ENCODE data around the gene CHST11.

Gene CHST11

DNA sequence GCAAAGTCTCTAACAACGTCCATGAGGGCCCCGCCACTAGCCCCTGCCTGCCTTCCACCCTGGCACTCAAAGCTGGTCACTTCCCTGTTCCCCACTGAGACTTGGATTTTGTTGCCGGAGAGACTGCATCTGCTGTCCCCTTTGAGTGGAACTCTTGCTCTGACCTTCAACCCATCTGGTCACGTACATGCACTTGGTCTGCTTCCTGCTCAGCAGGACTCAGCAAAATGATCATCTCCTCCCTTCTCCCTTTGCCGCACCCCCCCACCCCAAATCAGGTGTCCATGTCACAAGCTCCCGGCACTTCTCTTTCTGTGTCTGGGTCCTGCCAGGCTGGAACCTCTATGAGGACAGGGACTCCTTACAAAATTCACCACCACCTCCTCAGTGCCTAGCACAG lies 180.9 kb downstream of the CHST11 start:
- no peak for DNase-seq

DNA sequence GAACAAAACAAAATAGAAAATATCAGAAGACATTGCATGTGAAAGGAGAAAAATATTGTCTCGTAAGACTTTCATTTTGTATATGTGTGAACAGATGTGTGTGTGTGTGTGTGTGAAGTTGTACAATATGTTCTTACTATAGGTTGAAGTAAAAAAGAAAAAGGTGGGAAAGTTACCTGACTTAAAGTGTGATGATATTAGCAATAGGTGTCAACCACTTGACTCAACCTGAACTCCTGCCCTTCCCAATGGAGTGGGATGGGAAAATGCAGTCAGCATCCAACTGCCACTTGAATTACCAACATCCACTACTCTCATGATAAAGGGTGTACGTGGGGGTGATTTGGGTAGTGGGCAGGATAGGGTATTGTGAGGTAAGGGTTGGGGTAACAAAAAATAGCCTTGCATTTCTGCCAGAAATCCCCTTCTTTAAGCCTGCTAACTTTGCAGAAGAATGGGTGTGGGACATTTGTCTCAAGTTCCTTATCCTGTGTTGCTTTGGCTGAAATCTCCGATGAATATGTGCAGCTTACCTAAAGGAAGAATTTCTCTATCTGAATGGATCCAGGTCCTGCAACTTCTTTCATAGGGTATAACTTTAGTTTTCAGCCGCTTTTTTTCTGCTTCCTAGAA lies 181.6 kb downstream of the CHST11 start:
- DNase-seq: no peak

DNA sequence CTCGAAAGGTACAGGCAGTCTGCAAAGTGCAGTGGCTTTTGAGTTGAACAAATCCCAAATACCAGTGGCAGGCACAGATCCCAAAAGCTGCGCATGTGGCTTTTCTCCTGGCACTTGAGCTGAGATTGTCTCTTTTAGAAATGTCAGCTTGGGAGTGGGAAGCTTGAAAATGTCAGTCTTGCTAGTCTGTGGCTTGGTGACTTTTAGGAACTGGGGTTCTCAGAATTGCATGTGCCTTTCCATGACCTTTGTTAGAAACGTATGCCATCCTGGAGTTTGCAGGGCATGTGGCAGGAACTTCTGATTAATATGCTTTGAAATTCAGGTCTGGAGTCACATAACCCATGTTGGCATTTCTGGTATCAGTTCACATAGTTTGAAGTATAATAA lies 182.1 kb downstream of the CHST11 start:
- DNase-seq: no peak

DNA sequence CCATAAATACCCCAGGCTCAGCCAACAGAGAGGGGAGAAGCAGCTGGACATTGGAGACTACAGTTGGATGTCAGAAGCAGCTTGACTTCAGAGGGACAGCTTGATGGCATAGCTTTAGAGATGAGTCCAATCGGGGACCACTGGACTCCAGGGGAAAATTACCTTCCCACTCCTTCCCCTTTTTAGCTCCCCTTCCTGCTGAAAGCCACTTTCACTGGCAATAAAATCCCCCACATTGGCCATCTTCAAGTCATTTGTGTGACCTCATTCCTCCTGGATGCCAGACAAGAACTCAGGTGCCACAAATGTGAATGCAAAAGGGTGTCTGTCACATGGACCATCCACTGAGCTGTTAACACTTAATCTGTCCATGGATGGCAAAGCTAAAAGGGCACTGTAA lies 184.2 kb downstream of the CHST11 start:
- DNase-seq: no peak

DNA sequence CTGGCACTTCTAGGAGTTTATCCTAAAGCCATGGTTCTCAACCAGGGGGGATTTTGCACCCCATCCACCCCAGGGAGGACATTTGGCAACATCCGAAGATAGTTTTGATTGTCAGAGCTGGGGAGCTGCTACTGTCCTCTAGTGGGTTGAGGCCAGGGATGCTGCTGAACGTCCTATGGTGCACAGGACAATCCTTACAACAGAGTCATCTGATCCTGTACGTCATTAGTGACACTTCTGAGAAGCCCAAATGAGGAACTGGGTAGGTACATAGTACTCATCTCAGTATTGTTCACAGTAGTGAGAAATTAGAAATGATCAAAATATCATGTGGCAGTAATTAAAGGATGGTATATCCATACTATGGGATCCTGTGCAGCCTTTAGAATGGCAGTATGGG lies 185.1 kb downstream of the CHST11 start:
- no peak for DNase-seq

DNA sequence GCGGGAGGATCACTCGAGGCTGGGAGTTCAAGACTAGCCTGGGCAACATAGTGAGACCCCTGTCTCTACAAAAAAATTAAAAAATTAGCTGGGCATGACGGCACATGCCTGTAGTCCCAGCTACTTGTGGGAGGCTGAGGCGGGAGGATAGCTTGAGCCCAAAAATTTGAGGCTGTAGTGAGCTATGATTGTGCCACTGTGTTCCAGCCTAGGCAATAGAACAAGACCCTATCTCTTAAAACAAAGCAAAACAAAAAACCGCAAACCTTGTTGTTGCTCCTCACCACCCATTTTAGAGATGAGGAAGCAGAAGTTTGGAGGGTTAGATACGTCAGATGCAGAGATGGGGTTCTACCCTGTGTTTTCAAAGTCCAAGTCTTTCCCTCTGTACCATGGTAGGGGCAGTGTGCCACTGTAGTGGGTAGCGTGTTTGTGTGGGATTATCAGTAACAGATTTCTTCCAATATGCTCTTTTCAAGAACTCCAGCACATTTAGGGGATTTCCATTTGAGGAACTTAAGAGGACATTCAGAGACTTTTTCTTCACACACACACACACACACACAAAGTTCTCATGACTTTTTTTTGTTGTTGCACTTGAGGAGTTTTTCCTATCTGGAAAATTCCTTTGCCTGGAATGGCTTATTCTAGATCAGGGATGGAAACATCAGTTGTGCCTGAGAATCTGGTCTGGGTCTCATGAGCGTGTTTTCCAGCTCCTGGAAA lies 186.5 kb downstream of the CHST11 start:
- DNase-seq: no peak

DNA sequence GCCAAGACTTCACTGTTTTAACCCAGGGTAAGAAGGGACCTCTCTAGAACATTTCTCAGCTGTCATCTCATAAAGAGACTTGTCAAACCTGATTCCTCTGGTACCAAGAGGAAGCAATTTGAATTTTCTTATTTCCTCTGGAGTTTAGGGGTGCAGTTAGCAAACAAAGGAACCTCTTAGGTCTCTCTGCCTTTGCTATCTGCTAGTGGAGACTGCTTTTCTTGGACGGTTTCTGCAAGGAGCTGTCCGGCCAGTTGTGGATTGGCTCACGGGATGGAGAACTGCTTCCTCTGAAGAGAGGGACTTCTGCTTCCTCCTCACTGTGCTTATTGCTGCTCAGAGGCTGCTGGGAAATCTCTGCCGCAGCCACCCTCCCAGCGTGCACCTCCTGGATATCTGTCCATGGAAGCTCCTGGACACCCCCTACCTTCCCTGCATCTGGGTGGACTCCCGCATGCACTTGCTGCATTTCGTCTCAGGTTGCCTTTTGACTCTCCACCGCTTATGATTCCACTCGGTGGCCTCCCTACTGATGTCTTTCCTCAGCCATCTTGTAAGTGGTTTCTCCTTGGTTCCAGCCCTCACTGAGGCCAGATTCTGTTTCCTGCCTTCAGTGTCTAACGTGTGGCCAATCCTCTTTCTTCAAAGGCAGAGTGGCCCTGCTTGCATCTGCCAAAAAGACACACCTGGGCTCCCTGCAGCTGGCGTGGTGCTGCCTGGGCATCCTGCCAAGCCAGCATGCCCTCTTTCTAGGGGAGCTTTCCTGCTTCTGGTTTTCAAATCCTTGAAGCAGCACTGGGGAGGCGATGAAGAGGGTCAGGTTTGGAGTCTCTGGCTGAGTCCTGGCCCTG lies 187.3 kb downstream of the CHST11 start:
- no peak for DNase-seq

DNA sequence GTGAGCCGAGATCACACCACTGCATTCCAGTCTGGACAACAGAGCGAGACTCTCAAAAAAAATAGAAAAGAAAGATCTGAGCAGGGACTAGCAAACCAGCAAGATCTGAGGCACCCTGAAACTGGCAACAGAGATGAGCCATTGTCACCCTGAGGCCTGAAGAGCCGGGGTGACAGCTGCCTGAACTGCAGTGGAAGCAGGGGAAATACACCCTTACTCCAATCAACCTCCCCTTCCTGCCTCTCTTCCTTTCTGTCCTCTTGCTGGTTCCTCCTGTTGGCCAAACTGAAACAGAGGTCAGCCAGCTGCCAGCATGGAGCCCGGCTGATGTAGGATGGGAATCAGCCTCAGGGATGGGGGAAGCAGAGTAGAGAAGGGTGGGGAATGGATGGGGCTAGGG lies 192.0 kb downstream of the CHST11 start:
- DNase-seq: no peak

DNA sequence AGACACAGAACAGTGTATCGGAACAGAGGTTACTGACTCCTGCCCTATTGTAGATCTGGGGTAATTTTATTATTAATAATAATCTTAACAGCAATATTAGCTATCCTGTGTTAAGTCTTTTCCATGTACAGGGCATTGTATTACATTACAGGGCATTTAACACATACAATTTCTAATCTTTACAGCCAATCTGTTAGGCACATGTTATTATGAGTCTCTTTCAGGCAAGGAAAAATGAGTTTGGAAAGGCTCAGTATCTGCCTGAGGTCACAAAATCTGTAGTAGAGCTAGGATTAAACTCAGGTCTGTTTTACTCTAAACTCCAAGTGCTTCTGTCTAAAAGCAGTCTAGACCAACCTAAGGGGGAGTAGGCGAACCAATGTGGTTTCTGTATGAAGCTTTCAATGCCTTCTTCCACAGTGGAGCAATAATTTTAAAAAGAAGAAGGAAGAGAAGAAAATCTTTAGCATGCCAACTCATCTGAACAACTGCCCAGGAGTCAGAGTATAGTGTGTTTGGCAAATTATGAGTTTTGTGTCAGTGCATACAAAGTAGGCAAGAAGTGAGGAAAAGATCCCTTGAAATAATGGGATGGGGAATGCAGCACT lies 192.6 kb downstream of the CHST11 start:
- DNase-seq: no peak

DNA sequence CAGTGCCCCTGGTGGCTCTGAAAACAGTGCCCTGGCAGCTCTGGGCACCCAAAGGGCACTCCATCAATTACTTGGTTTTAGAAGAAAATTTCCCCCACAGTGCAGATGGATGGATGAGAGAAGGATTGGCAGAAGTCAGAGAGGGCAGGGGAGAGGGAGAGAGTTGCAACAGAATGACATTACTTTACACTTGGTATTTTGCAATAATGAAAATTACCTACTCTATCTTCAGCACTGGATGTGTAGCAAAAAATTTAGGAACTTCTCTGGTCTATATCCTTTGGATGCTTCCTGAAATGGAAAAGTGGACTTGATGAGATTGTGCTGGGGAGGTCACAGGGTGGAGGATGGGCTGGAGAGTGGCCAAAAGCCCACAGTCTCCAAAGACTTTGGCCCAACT lies 193.2 kb downstream of the CHST11 start:
- no peak for DNase-seq

DNA sequence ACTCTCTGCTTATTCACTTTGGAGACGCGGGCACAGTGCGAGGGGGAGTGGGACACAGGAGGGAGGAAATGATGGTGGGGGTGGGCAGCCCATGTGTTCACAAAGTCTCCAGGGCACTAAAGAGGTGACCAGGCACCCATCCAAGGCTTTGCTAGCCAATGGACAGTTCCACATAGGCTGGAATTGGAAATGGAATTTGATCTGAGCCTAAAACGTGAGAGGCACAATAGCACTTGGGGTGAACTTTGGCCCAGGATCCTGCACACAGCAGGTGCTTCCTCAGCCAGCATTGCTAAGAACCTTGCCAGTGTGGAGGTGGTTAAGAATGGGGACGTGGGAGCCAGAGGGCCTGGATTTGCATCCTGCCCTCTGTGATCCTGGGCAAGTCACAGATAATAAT lies 193.8 kb downstream of the CHST11 start:
- no peak for DNase-seq

DNA sequence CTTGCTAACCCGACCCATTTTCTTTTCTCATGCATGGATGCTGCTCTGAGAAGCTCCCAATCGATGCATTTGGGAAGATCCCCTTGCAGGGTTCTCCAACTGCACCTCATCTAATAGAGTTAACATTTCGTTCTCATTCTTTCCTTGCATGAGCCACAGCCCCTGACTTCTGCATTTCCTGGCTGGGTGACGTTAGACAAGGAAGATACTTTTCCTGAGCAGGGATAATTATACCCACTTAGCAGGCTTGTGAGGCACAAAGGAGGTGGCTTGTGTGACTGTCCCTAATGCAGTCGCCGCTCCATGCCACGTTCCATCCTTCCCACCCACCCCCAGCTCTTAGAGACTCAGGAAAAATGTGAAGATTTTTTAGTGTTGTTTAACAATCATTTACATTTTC lies 195.1 kb downstream of the CHST11 start:
- DNase-seq: no peak

DNA sequence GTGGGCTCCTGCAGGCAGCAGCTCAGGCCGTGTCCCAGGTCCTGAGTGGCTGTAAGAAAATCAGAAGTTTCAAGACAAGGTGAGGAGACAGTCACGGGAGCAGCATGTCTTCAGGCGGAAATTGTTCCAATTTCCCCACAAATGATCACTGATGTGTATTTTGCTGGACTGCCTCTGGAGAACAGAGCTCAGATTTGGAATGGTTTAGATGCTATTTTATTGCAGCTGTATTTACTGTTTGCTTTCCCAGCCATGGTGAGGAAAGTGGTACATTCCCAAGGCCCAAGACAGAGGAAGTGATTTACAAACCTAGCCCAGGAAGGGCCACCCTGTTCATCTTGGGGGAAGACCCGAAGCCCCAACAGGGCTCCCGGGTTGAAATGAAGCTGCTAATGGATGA lies 195.6 kb downstream of the CHST11 start:
- no peak for DNase-seq

DNA sequence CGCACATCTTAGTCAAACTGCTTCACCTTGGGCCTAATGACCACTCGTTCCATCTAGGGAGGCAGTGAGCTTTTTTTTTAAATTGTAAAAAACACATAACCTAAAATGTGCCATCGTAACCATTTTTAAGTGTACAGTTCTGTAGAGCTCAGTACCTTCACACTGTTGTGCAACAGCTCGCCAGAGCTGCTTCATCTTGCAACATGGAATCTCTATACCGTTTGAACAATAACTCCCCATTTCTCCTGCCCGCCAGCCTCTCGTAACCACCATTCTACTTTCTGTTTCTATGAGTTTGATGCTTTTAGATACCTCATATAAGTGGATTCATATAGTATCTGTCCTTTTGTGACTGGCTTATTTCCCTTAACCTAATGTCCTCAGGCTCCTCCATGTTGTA lies 196.2 kb downstream of the CHST11 start:
- DNase-seq: no peak

DNA sequence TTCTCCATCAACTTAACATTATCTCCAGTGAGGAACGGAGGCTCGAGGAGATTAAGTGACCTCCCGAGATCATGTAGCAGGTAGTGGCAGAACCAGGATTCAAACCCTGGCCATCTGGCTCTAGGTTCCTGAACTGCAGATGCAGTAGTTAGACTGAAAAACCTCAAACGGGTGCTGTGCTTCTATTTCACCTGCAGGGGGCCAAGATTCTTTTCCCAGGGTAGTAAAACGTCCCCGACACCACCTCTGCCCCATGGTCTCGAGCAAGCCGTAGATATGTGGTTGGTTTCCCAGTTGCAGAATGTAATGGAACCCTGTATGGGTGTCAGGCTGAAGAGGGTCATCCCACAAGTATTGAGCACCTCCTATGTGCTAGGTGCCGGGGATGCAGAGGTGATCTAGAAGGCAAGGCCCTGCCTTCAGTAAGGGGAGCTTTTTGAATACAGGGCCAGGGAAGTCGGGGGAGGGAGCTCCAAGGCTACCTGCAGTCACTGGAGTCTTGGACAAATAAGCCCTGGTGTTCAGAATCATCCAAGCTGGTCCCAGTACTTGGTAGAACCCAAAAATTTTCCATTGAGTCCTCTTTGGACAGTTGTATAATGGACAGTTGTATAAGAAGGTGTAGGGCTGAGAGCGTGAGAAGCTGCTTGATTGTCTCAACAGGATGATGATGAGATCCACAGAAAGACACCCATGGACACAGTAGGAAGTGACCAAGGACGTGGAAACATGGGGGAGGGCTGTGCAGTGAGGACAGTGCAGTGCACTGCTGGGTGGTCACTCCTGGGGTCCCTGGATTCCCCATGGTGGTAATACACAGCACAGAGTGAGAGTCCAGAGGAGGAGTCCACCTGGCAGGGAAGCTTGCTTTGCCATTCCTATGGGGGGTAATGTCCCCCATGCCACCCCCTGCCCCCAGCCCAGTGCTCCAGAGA lies 197.2 kb downstream of the CHST11 start:
- no peak for DNase-seq

DNA sequence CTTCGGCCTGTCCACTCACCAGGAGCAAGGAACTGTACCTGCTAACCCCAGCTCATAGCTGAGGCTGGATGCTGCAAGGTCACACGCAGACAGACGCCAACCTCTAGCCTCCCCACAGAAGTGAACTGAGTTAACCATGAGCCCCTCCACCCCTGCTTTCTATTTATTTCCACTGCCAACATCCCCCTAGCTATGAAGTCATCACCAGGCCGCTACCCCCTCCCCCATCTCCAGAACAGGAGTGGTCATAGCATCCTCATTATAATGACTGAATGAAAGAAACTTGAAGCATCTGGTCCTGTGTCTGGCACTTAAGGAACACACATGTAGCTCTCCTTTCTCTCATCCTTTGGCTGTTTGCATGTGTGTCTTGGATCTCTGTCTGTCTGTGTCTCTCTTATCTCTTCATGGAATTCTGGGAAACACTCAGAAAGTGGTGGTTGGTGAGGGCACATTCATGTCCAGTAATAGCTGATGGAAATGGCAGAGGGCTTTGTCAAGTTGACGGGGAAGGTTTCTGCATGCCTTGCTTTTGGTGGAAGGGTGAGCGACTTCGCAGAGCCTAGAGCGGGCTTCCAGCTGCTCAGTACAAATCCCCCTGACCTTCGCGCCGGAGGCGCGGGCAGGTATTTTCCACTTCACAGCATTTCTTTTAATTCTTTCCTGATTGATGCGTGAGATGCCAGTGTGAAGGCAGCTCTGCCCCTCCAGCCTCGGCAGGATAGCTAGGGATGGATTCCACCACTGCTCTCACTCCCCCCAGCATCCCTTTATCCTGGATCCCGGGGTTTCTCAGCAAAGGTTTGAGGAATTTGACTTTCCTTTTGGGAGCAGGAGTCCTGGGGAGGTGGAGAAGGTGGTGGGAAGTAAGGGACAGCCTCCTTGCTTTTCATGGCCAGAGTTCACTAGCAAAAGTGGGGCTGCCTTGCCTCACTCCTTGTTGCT lies 198.2 kb downstream of the CHST11 start:
- no peak for DNase-seq

DNA sequence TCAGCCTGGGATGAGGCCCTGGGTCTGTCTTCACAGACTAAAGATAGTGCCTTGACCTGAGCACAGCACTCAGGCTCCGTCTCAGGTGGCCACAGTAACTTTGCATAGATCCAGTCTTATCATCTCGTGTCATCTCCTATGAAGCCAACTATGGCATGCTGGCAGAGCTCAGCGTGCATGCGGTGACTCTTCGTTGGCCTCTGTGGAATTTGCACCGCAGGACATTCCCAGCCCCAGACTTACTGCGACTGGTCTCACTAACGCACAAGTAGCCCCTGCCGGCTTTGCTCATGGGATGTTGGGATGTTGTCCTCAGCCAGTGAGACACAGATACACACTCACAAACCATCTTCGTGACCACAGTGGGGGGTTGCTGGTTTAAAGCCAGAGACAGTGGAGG lies 199.6 kb downstream of the CHST11 start:
- DNase-seq: no peak

DNA sequence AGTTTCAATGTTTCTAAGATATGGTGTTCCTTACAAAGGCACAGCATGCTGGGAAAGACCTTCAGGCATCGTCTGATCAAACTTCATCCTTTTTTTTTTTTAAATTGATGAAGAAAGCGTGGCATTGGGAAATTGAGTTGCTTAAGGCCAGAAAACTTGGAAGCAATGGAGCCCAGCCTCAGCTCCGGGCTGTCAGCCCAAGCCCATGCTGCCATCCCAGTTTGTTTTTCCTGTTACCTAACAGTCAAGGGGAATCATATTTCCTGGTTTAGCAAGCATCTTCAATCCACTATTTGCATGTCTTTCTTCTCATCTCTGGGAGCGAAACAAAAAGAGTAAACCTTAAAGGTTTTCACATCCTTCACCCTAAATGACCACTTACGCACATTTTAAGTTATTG lies 200.2 kb downstream of the CHST11 start:
- DNase-seq: no peak

DNA sequence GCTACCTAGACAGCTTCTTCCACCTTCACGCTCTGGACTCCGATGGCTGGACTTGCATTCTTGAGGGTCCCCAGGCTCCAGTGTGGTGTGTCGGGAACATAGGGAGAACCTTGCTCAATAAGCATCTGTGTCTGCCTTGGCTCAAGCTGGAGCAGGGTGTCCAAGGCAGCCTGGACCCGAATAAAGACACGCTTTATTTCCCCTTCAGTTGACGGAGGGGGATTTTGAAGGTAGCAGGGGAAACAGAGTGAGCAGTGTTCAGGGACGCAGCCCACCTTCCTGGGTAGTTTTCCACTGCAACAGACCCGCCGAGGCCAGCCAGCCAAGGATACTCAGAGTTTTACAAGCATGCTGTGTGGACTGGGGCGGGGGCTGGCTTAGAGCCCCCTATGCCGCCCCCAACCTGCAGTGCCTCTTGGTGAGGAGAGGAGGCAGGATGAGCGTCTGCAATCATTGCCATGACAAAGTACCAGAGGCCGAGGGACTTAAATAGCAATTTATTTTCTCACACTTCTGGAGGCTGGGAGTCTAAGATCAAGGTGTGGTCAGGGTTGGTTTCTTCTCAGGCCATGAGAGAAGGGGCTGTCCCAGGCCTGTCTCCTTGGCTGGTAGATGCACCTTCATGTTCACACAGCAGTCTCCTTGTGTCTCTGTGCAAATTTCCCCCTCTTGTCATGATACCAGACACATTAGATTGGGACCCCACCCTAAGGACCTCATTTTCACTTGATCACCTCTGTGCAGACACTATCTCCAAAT lies 201.2 kb downstream of the CHST11 start:
- no peak for DNase-seq

DNA sequence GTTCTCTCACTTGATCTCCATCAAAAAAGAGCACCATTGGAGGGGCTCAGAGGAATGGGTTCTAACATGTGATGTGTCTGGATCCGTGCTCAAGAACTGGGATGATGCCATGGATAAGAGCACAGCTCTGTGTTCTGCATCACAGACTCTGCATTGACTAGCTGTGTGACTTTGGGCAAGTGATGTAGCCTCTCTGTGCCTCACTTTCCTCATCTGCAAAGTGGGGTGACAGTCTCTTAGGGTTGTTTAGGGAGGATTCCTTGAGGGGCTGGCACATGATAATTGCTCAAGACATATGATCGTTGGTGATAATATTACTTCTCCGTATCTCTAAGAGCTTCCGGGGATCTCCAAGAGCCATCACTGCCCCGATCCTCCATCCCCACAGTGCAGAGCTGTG lies 202.3 kb downstream of the CHST11 start:
- no peak for DNase-seq

DNA sequence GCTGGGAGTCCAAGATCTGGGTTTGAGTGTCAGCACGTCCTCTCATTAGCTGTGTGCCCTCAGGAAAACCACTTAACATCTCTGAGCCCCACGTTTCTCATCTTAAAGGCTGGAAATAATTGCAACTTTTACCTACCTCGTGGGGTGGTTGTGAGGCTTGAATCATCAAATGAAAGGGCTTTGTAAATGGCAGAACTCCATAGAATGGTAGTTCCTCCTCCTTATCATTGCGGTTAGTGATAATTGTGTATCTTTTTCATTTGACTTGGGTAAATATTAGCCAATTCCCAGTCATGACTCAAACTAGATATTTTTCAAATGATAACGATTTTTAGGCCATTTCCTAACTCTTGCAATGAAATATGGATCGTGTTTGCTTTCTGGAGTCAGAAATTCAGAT lies 205.5 kb downstream of the CHST11 start:
- DNase-seq: no peak
